ENCODE measurements around the gene C1QL2. TPM values are rescaled to one million over a fixed set of nuclear protein-coding genes. Genes with fewer than 3 reads are reported as not detected.

The C1QL2 gene
- polyA plus RNA-seq, 2 of the 4 experiments (the other 2 are of a cell fraction) = not detected

GRCh38 chr2:119117891-119118882 is 40.4 kb downstream of the C1QL2 start:
- ChIA-PET POLR2A (no interaction called here), CTCF (interaction anchor here (0.6 kb wide), 1 partner anchor 107 kb away, joined by 3 read pairs; no protein-coding TSS in a partner anchor)
- DNase-seq (ENCODE audit: low read depth in 1 of 2, low spot score in 1 of 2) (no peak), ATAC-seq (no peak), FAIRE-seq (no peak)
- H3K4me3 ChIP-seq = no peak overlapping the region
- no peaks in the 10 kb centered on the region for H3K9me3 ChIP-seq
- no peaks in the 10 kb centered on the region for H3K4me1 ChIP-seq
- no peak overlapping the region for H3K27ac ChIP-seq
- 30% methylated on average over 9 of the region's 9 CpGs for WGBS (ENCODE audit: missing lambda C conversion rate)
- TF ChIP-seq ZNF302 (CRISPR knock-in tag; IDR thresholded peaks at IDR 0.05) (no peak), RAD21 (conservative IDR thresholded peaks at IDR 0.05 in 1 of 2, IDR thresholded peaks at IDR 0.05 in 1 of 2) (no peak), JUNB (IDR thresholded peaks at IDR 0.05) (no peak), E2F6 (IDR thresholded peaks at IDR 0.05; ENCODE audit: borderline replicate concordance, low read depth) (no peak), ELK1 (IDR thresholded peaks at IDR 0.05; ENCODE audit: low read depth, low read length) (no peak), USF2 (IDR thresholded peaks at IDR 0.05) (no peak), ZC3H11A (IDR thresholded peaks at IDR 0.05) (no peak)
- no peak overlapping the region for H3K4me2 ChIP-seq

- 6% methylated on average over 5 of the region's 7 CpGs for WGBS (ENCODE audit: missing lambda C conversion rate)
- no peak for DNase-seq (ENCODE audit: low read depth in 1 of 2, low spot score in 1 of 2)
- Histone ChIP-seq H3K9me3 (no peaks in the 10 kb centered on the region), H3K27ac (no peak overlapping the region), H3K4me3 (no peak overlapping the region), H3K4me1 (no peaks in the 10 kb centered on the region), H3K4me2 (no peak overlapping the region)
- no peak for TF ChIP-seq POLR2A (IDR thresholded peaks at IDR 0.05; ENCODE audit: low read length)
- no peak for TF ChIP-seq FOSB (CRISPR knock-in tag; IDR thresholded peaks at IDR 0.05)
- no peak for TF ChIP-seq ATOH8 (CRISPR knock-in tag; IDR thresholded peaks at IDR 0.05; ENCODE audit: low read depth)
- TF ChIP-seq HDAC2 (IDR thresholded peaks at IDR 0.05) = no peak
- TF ChIP-seq CEBPB (IDR thresholded peaks at IDR 0.05) = no peak
- TF ChIP-seq CHD2 (IDR thresholded peaks at IDR 0.05; ENCODE audit: low read length, partially characterized antibody) = no peak
- TF ChIP-seq HES2 (IDR thresholded peaks at IDR 0.05) = no peak
- no peak for TF ChIP-seq BCL3 (IDR thresholded peaks at IDR 0.05)
- TF ChIP-seq SMC3 (IDR thresholded peaks at IDR 0.05) = no peak
- TF ChIP-seq POLR2AphosphoS2 (conservative IDR thresholded peaks at IDR 0.05; ENCODE audit: low read length) = no peak
- no peak for TF ChIP-seq TP53 (CRISPR knock-in tag; IDR thresholded peaks at IDR 0.05)
- no peak for TF ChIP-seq E2F6 (IDR thresholded peaks at IDR 0.05; ENCODE audit: borderline replicate concordance, low read depth)
- no peak for TF ChIP-seq NR3C1 (IDR thresholded peaks at IDR 0.05)
- no peak for FAIRE-seq
- POLR2A ChIA-PET = no interaction called here
- no peak for ATAC-seq
- CTCF ChIA-PET = no interaction called here
These were observed 41.1 kb downstream of the C1QL2 start for GRCh38 chr2:119117408-119117807.

Measured in A549 (cell line).